ENCODE measurements around the gene MYO10. TPM values are rescaled to one million over a fixed set of nuclear protein-coding genes. Genes with fewer than 3 reads are reported as not detected.
A peak's percentile ranks its signal among the peaks of the same experiment; 100 is the strongest.

Gene MYO10
- total RNA-seq, 1 donor from 2014 or later: 20.0 TPM

DNA sequence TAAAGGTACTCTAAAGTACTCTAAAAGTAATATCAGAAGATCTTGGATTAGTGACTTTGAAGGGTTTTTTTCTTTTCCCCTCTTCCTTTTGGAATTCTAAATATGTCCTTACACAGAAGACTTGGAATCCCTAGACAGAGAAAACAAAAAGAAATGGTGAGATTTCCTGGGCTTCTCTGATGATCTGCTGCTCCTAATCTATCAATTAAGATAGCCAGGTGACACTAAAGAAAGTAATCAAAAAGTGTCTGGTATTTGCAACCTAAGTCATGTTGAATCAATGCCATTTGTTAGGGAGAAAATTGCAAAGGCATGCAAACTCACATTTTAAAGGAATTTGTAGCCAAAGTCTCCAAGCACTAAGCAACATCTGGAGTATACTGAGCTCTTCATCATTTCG is 29.5 kb upstream of the MYO10 start:
- Histone ChIP-seq H3K4me3 (no peak overlapping the region), H3K27ac (no peak overlapping the region), H3K9me3 (no peaks in the 10 kb centered on the region), H3K4me1 (no peaks in the 10 kb centered on the region), H3K27me3 (no peaks in the 10 kb centered on the region), H3K36me3 (no peaks in the 10 kb centered on the region)
- intact Hi-C loops (cut with DNase I): no loop called here
- no peak for DNase-seq (ENCODE audit: low spot score in 2 of 2)
- TF ChIP-seq, protein P1, sequence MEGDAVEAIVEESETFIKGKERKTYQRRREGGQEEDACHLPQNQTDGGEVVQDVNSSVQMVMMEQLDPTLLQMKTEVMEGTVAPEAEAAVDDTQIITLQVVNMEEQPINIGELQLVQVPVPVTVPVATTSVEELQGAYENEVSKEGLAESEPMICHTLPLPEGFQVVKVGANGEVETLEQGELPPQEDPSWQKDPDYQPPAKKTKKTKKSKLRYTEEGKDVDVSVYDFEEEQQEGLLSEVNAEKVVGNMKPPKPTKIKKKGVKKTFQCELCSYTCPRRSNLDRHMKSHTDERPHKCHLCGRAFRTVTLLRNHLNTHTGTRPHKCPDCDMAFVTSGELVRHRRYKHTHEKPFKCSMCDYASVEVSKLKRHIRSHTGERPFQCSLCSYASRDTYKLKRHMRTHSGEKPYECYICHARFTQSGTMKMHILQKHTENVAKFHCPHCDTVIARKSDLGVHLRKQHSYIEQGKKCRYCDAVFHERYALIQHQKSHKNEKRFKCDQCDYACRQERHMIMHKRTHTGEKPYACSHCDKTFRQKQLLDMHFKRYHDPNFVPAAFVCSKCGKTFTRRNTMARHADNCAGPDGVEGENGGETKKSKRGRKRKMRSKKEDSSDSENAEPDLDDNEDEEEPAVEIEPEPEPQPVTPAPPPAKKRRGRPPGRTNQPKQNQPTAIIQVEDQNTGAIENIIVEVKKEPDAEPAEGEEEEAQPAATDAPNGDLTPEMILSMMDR (IDR thresholded peaks at IDR 0.05): no peak

DNA sequence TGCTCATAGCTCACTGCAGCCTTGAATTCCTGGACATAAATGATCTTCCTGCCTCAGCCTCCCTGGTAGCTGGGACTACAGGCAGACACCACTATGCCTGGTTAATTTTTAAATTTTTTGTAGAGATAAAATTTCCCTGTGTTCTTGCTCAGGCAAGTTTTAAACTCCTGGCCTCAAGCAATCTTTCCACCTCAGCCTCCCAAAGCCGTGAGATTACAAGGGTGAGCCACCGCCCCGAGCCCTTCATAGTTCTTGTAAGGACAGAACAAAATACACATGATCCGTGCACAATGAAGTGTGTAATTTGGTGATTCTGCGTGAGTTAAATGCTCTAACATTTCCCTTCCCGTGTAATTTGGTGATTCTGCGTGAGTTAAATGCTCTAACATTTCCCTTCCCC is 27.7 kb upstream of the MYO10 start:
- no peaks in the 10 kb centered on the region for H3K4me1 ChIP-seq
- no peak for DNase-seq (ENCODE audit: low spot score in 2 of 2)

DNA sequence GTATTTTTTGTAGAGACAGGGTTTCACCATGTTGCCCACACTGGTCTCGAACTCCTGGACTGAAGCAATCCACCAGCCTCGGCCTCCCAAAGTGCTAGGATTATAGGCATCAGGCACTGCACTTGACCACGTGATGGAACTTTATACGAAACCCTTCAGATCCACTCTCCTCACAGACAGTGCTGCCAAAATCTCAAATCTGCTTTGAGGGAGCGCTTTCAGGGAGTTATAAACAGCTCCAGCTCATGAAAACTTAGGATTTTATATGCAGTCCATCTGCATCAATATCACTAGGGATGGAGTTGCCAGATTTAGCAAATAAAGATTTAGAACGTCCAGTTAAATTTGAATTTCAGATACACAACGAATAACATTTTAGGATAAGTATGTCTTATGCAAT is 25.0 kb upstream of the MYO10 start:
- H3K4me1 ChIP-seq: no peaks in the 10 kb centered on the region
- TF ChIP-seq, protein P1 (IDR thresholded peaks at IDR 0.05): no peak
- H3K36me3 ChIP-seq: no peaks in the 10 kb centered on the region
- DNase-seq (ENCODE audit: low spot score in 2 of 2): no peak
- H3K4me3 ChIP-seq: no peak overlapping the region
- H3K27me3 ChIP-seq: no peaks in the 10 kb centered on the region
- H3K27ac ChIP-seq: no peak overlapping the region
- intact Hi-C loops (cut with DNase I): no loop called here
- H3K9me3 ChIP-seq: no peaks in the 10 kb centered on the region

More for the DNA sequence above, 27.7 kb upstream of the MYO10 start:
- no peak overlapping the region for H3K27ac ChIP-seq
- H3K36me3 ChIP-seq: no peaks in the 10 kb centered on the region
- no peaks in the 10 kb centered on the region for H3K27me3 ChIP-seq
- intact Hi-C loops (cut with DNase I): no loop called here
- no peak overlapping the region for H3K4me3 ChIP-seq
- no peaks in the 10 kb centered on the region for H3K9me3 ChIP-seq
- TF ChIP-seq, protein P1 (IDR thresholded peaks at IDR 0.05): no peak

DNA sequence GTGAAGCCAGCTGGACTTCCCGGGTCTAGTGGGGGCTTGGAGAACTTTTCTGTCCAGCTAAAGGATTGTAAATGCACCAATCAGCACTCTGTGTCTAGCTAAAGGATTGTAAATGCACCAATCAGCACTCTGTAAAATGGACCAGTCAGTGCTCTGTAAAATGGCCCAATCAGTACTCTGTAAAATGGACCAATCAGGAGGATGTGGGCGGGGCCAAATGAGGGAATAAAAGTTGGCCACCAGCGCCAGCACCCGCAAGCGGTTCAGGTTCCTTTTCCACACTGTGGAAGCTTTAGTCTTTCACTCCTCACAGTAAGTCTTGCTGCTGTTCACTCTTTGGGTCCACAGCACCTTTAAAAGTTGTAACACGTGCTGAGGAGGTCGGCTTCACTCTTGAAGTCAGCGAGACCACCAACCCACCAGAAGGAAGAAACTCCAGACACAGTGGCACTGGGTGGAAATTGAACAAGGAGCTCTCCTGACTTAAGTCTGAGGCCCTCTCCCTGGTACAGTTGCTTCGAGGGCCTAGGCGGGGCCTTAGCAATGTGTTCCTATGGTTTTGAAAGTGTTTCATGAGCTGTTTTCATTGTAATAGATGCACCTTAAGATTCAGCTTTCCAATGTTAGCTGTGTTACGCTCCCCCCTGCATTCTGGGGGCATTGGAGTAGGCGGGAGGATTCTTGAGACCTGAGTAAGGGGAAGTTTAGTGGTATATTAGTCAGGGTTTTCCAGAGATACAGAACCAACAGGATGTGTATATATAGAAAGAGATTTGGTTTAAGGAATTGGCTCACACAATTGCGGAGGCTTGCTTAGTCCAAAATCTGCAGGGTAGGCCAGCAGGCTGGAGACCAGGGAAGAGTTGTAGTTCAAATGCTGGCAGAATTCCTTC is 21.5 kb upstream of the MYO10 start:
- Histone ChIP-seq H3K36me3 (no peaks in the 10 kb centered on the region), H3K4me1 (no peaks in the 10 kb centered on the region), H3K27ac (peak overlapping the region in 1 of 2 donors; percentile 5), H3K27me3 (no peaks in the 10 kb centered on the region), H3K4me3 (no peak overlapping the region), H3K9me3 (no peaks in the 10 kb centered on the region)
- TF ChIP-seq, protein P1 (IDR thresholded peaks at IDR 0.05): no peak
- intact Hi-C loops (cut with DNase I): no loop called here
- no peak for DNase-seq (ENCODE audit: low spot score in 2 of 2)

GRCh38 chr5:16953729-16954128 is 17.6 kb upstream of the MYO10 start:
- Histone ChIP-seq H3K27me3 (no peaks in the 10 kb centered on the region), H3K4me1 (no peaks in the 10 kb centered on the region), H3K9me3 (no peaks in the 10 kb centered on the region), H3K27ac (no peak overlapping the region), H3K36me3 (no peaks in the 10 kb centered on the region), H3K4me3 (no peak overlapping the region)
- no peak for DNase-seq (ENCODE audit: low spot score in 2 of 2)
- intact Hi-C loops (cut with DNase I): no loop called here
- TF ChIP-seq, protein P1 (IDR thresholded peaks at IDR 0.05): no peak
